Upper lobe of left lung (tissue), 4 donors: ENCODE data around the gene SLC12A7.

Source experiments
- CTCF ChIP-seq, 6 experiments: fragments of 450-650 bp in 4 of 6; fragments of 200-600 bp in 2 of 6; sonication (generic) in 2 of 6; IDR thresholded peaks; one replicate each; pipeline ENCODE4 v1.5.1; 2016 to 2019; ENCODE audit warnings: antibody characterized with exemption in 6 of 6
- EP300 ChIP-seq, 4 donors: sonication (generic); formaldehyde crosslinking; IDR thresholded peaks; one replicate each; pipeline ENCODE4 v1.5.1; 2017; ENCODE audit warnings: antibody characterized with exemption in 4 of 4, control low read depth in 2 of 4
- POLR2A ChIP-seq, 4 donors: fragments of 450-650 bp; IDR thresholded peaks; one replicate each; pipeline ENCODE4 v1.5.1; 2016 to 2017; ENCODE audit warnings: antibody characterized with exemption in 4 of 4, mild to moderate bottlenecking in 2 of 4
- POLR2AphosphoS5 ChIP-seq, 2 donors: sonication (generic); formaldehyde crosslinking; IDR thresholded peaks; one replicate each; pipeline ENCODE4 v1.5.1; 2017; ENCODE audit warnings: antibody characterized with exemption in 2 of 2

- TF ChIP-seq POLR2AphosphoS5 (IDR thresholded peaks at IDR 0.05) (no peak), POLR2A (IDR thresholded peaks at IDR 0.05) (no peak), CTCF (IDR thresholded peaks at IDR 0.05) (no peak), EP300 (IDR thresholded peaks at IDR 0.05) (no peak)
Observed at GRCh38 chr5:1037671-1038416, 74.0 kb downstream of the SLC12A7 start.
